ENCODE data around the gene EN2.

EN2 gene

GRCh38 chr7:155447603-155448002 is 10.3 kb upstream of the EN2 start:
- no peak for TF ChIP-seq CTCF (IDR thresholded peaks at IDR 0.05; ENCODE audit: low read depth, low read length, missing control alignments)
- no peak overlapping the region for H3K4me3 ChIP-seq (replicated peaks; ENCODE audit: low read depth, low read length)

DNA sequence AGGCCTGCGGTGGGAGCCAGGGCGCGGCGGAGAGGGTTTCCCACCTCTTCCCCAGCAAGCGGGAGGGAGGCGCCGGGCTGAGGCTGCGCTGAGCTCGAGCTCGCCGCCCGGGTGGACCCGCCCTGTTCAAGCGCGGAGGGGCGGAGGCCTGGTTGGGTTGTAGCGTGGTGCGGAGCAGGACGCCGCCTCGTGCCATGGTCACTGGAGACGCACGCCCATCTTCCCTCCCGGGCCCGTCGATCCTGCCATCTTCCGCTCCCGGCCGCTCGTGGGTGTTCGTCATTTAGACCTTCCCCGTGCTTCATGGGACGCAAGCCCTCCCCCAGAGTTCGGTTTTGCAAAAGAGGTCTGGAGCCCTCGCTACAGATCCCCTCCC is 9.3 kb upstream of the EN2 start:
- no peak overlapping the region for H3K4me3 ChIP-seq (replicated peaks; ENCODE audit: low read depth, low read length)
- no peak for DNase-seq (ENCODE audit: extremely low read depth, low read depth)
- TF ChIP-seq CTCF (IDR thresholded peaks at IDR 0.05; ENCODE audit: low read depth, low read length, missing control alignments): no peak

More at GRCh38 chr7:155447603-155448002, 10.3 kb upstream of the EN2 start:
- DNase-seq (ENCODE audit: extremely low read depth, low read depth): no peak

- TF ChIP-seq CTCF (IDR thresholded peaks at IDR 0.05; ENCODE audit: low read depth, low read length, missing control alignments): no peak
- no peak for DNase-seq (ENCODE audit: extremely low read depth, low read depth)
- no peak overlapping the region for H3K4me3 ChIP-seq (replicated peaks; ENCODE audit: low read depth, low read length)
These were observed 8.7 kb upstream of the EN2 start for GRCh38 chr7:155449008-155449868.

- DNase-seq (ENCODE audit: extremely low read depth, low read depth): no peak
- H3K4me3 ChIP-seq (replicated peaks; ENCODE audit: low read depth, low read length): no peak overlapping the region
- no peak for TF ChIP-seq CTCF (IDR thresholded peaks at IDR 0.05; ENCODE audit: low read depth, low read length, missing control alignments)
These were observed 7.9 kb upstream of the EN2 start for GRCh38 chr7:155449869-155450557.

- no peak overlapping the region for H3K4me3 ChIP-seq (replicated peaks; ENCODE audit: low read depth, low read length)
- TF ChIP-seq CTCF (IDR thresholded peaks at IDR 0.05; ENCODE audit: low read depth, low read length, missing control alignments): no peak
- no peak for DNase-seq (ENCODE audit: extremely low read depth, low read depth)
These were observed 7.4 kb upstream of the EN2 start for GRCh38 chr7:155450558-155450969.

- DNase-seq (ENCODE audit: extremely low read depth, low read depth): no peak
- TF ChIP-seq CTCF (IDR thresholded peaks at IDR 0.05; ENCODE audit: low read depth, low read length, missing control alignments): no peak
These were observed 6.7 kb upstream of the EN2 start for GRCh38 chr7:155450970-155451801.

More at GRCh38 chr7:155450970-155451801, 6.7 kb upstream of the EN2 start:
- H3K4me3 ChIP-seq (replicated peaks; ENCODE audit: low read depth, low read length): no peak overlapping the region

Data from HFF-Myc (cell line).